SJSA1 (cell line): ENCODE measurements around the gene RNU6-9. TPM values are rescaled to one million over a fixed set of nuclear protein-coding genes. Genes with fewer than 3 reads are reported as not detected.

Experiments
- DNase-seq, 2 experiments: peaks; one replicate each; pipeline ENCODE4 v3.0.0-alpha.2; 2015 to 2020; ENCODE audit warnings: low spot score in 2 of 2, low read depth in 1 of 2
- H3K27ac ChIP-seq: fragments of 250-450 bp; sonication (Bioruptor Pico); 2 replicates; pipeline ENCODE4 v1.5.1; 2020; ENCODE audit warnings: mild to moderate bottlenecking, moderate library complexity
- H3K27me3 ChIP-seq: fragments of 250-450 bp; sonication (Bioruptor Pico); replicated peaks from 2 replicates; pipeline ENCODE4 v1.5.1; 2020; ENCODE audit warnings: mild to moderate bottlenecking, moderate library complexity
- H3K36me3 ChIP-seq: fragments of 250-450 bp; sonication (Bioruptor Pico); 2 replicates; pipeline ENCODE4 v1.5.1; 2020; ENCODE audit warnings: mild to moderate bottlenecking
- H3K4me1 ChIP-seq: fragments of 250-450 bp; sonication (Bioruptor Pico); replicated peaks from 2 replicates; pipeline ENCODE4 v1.6.1; 2021; ENCODE audit warnings: mild to moderate bottlenecking
- H3K4me3 ChIP-seq: fragments of 250-450 bp; sonication (Bioruptor Pico); 2 replicates; pipeline ENCODE4 v1.5.1; 2020; ENCODE audit warnings: mild to moderate bottlenecking
- H3K9me3 ChIP-seq: fragments of 250-450 bp; sonication (Bioruptor Pico); replicated peaks from 2 replicates; pipeline ENCODE4 v1.5.1; 2020; ENCODE audit warnings: mild to moderate bottlenecking
- total RNA-seq: library from RNA; depleted of rRNA; stranded (reverse); fragments of >200 nt; shearing (Covaris generic); gene quantifications from 2 replicates; pipeline ENCODE4 v1.2.3, GENCODE V29; 2014

The RNU6-9 gene
- total RNA-seq, 1 experiment from 2014 or later, result not detected

DNA sequence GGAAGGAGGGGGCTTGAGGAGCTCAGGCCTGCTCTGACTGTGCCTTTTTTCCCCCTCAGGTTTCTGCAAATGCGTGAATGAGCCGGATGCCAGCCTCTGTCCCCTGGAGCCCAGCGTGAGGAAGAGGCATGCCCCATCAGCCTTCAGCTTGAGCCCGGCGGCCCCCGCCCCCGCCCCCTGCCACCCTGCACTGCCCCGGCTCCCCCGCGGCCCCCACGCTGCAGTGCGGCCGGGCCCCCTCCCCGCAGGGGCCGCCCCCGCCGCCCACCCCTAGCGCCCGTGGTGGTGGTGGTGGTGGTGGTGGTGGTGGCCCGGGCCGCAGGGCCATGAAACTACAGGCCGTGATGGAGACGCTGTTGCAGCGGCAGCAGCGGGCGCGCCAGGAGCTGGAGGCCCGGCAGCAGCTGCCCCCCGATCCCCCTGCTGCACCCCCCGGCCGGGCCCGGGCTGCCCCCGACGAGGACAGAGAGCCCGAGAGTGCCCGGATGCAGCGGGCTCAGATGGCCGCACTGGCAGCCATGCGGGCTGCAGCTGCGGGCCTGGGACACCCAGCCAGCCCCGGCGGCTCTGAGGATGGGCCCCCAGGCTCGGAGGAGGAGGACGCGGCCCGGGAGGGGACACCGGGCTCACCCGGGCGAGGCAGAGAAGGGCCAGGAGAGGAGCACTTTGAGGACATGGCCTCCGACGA, 36.1 kb downstream of the RNU6-9 start:
- no peak for DNase-seq
- Histone ChIP-seq H3K4me1 (peaks cover 23% of the 10 kb centered on the region), H3K27me3 (no peaks in the 10 kb centered on the region), H3K27ac (no peak overlapping the region), H3K4me3 (no peak overlapping the region), H3K9me3 (no peaks in the 10 kb centered on the region; the same call in 1 of the 2 replicates), H3K36me3 (peaks cover 18% of the 10 kb centered on the region)

DNA sequence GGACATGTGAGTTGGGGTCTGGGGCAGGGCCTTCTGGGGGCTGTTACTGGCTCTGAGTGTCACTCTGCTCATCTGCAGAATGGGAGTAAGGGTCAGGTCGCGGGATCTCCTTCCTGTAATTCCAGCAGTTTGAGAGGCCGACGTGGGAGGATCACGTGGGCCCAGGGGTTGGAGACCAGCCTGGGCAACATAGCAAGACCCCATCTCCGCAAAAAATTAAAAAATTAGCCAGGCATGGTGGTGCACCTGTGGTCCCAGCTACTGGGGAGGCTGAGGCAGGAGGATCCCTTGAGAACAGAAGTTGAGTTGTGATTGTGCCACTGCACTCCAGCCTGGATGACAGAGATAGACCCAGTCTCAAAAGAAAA, 36.6 kb downstream of the RNU6-9 start:
- no peak for DNase-seq
- Histone ChIP-seq H3K4me3 (no peak overlapping the region), H3K27ac (no peak overlapping the region), H3K9me3 (no peaks in the 10 kb centered on the region; the same call in 1 of the 2 replicates), H3K36me3 (peaks cover 18% of the 10 kb centered on the region), H3K4me1 (peaks cover 19% of the 10 kb centered on the region), H3K27me3 (no peaks in the 10 kb centered on the region)

DNA sequence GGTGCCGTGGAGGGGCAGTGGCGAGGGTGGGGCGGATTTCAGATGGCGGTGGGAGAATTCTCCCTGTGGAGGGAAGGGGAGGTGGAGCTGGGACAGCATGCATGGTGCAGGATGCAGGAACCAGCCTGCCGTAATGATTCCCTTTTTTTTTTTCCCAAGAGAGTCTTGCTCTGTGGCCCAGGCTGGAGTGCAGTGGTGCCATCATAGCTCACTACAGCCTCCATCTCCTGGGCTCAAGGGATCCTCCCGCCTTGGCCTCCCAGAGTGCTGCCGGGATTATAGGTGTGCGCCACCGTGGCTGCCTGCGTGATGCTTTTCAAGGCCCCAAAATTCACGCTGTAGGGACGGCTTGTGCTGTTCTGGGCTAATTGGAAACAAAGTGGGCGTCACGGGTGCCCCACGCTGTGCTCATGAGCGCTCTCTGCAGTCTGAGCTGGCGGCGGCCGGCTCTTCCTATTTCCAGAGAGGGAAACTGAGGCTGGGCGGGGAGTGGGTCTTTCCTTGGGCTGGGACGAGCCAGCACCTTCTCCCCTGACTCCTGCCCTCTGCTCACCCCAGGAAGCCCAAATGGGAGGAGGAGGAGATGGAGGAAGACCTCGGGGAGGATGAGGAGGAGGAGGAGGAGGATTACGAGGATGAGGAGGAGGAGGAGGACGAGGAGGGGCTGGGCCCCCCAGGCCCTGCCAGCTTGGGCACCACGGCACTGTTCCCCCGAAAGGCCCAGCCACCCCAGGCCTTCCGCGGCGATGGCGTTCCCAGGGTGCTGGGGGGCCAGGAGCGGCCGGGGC, 38.8 kb downstream of the RNU6-9 start:
- Histone ChIP-seq H3K4me3 (no peak overlapping the region), H3K9me3 (no peaks in the 10 kb centered on the region), H3K36me3 (peaks cover 16% of the 10 kb centered on the region), H3K4me1 (peaks cover 14% of the 10 kb centered on the region), H3K27ac (no peak overlapping the region), H3K27me3 (no peaks in the 10 kb centered on the region)
- no peak for DNase-seq

DNA sequence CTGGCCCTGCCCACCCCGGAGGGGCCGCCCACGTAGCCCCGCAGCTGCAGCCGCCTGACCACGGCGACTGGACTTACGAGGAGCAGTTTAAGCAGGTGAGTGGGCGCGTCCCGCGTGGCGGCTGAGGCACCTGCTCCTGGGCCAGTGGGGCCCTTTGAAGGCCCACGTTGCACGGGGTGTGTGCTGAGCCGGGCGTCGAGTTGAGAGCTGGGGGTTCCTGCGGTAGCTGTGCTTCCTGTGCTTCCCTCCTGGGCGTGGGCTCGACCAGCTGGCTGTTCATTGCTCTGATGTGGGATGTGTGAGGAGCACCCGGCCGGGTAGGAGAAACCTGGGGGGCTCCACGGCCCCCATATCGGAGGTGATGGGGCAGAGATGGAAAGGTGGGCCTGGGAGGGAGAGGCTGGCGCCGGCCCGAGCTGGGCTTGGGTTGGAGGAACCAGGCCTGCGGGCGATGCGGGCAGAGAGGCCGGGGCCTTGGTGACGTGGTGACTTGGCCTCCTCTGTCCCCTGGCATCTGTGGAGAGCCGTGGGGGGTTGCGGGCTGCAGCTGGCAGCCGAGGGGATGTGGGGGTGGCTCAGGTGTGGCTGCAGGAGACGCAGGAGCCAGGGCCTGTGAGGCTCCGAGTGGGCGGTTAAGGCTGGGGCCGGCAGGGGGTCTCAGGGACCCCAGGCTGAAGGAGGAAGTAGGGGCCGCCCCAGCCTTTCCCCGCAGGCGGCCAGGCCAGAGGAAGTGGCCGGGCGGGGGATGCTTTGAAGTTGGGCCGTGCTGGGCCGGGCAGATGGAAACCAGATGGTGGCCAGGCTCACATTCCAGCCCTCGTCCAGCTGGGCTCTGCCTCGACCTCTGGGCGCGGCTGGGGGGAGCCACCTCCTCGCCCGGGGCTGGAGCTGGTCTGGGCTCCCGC, 39.6 kb downstream of the RNU6-9 start:
- H3K4me3 ChIP-seq, result no peak overlapping the region
- peaks cover 16% of the 10 kb centered on the region for H3K36me3 ChIP-seq

DNA sequence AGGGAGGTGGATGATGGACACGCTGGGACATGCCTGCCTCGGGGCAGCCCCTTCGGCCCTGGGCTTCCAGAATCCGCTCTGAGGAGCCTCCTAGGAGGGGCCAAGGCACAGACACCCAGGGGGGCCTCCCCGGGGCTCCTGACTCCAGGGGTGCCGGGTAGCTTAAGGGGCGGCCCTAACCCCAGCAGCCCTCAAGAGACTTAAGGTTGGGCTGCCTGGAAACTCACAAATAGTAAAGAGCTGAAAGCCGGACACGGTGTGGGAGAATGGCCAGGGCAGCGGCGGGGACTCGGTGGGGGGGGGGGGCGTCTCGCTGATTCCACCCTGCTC, 40.2 kb downstream of the RNU6-9 start:
- no peaks in the 10 kb centered on the region for H3K27me3 ChIP-seq
- H3K4me3 ChIP-seq, result no peak overlapping the region
- H3K27ac ChIP-seq, result no peak overlapping the region
- H3K36me3 ChIP-seq, result peaks cover 16% of the 10 kb centered on the region
- no peak for DNase-seq
- peaks cover 14% of the 10 kb centered on the region for H3K4me1 ChIP-seq
- no peaks in the 10 kb centered on the region for H3K9me3 ChIP-seq

More for the DNA sequence above, 39.6 kb downstream of the RNU6-9 start:
- Histone ChIP-seq H3K27me3 (no peaks in the 10 kb centered on the region), H3K9me3 (no peaks in the 10 kb centered on the region), H3K4me1 (peaks cover 14% of the 10 kb centered on the region), H3K27ac (no peak overlapping the region)
- DNase-seq, result peak in 1 of 2 experiments; percentile 37

DNA sequence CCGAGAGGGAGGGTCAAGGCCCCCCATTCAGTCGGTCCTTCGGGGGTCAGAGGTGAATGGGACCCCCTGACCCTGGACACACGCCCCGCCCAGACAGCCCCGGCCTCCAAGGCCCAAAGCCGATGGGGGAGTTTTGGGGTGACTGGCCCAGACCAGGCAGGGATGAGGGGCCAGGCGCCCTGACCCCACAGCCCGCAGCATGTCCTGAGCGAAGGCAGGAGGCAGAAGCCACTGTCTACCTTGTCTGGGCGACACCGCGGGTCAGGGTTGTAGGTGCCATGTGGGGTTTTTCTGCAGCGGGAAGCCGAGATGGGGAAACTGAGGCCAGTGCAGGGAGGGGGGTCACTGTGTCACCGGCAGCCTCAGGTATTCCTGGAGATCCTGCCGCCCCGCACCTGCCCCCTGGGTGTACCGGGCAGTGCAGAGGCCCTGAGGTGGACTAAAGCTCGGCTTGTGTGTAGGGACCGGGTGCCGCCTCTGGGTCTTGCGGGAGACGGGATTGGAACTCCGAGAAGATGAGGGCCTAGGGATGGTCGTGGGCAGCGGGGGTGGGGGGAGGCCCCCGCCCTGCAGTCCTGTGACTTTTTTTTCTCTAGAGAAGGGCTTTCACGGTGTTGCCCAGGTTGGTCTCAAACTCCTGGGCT, 41.0 kb downstream of the RNU6-9 start:
- no peak for DNase-seq
- Histone ChIP-seq H3K4me1 (peaks cover 14% of the 10 kb centered on the region), H3K27me3 (no peaks in the 10 kb centered on the region), H3K36me3 (peaks cover 17% of the 10 kb centered on the region), H3K9me3 (no peaks in the 10 kb centered on the region), H3K27ac (no peak overlapping the region), H3K4me3 (no peak overlapping the region)

DNA sequence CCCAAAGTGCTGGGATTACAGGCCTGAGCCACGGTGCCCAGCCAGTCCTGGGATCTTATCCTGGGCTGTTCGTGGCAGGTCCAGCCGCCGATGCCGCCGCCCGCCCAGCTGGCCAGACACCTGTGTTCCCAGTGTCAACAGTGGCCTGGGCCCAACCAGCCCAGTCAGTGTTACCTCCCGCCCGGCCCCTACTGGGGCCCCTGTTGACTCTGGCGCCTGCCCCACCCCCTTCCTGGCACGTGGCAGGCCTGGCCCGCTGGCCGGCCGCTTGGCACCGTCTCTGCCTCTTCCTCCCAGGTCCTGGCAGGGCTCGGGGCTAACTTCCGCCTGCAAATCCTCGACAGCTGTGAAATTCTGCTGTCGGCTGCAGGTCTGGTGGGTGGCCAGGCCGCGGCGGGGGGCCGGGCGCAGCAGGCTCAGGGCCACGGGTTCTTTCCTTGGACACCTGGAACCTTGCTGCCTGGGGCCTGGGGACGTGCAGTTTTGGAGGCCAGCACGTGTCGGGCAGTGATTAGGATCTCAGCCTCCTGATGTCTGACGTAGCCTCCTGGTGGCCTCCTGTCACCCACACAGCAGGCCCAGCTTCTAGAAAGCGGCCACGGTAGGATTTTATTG, 41.7 kb downstream of the RNU6-9 start:
- no peaks in the 10 kb centered on the region for H3K9me3 ChIP-seq
- no peaks in the 10 kb centered on the region for H3K27me3 ChIP-seq
- peaks cover 14% of the 10 kb centered on the region for H3K4me1 ChIP-seq
- peaks cover 16% of the 10 kb centered on the region for H3K36me3 ChIP-seq
- DNase-seq, result no peak
- no peak overlapping the region for H3K27ac ChIP-seq
- no peak overlapping the region for H3K4me3 ChIP-seq

DNA sequence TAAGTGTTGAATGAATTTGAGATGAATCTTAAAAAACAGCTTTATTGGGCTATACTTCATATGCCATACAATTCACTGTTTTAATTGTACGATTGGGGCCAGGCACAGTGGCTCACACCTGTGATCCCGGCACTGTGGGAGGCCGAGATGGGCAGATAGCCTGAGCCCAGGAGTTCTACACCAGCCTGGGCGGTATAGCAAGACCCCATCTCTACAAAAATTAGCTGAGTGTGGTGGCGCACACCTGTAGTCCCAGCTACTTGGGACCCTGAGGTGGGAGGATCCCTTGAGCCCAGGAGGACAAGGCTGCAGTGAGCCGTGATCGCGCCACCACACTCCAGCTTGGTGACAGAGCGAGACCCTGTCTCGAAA, 42.9 kb downstream of the RNU6-9 start:
- Histone ChIP-seq H3K36me3 (peaks cover 15% of the 10 kb centered on the region), H3K9me3 (no peaks in the 10 kb centered on the region), H3K27me3 (no peaks in the 10 kb centered on the region), H3K4me1 (peaks cover 23% of the 10 kb centered on the region), H3K27ac (no peak overlapping the region), H3K4me3 (no peak overlapping the region)
- DNase-seq, result no peak

DNA sequence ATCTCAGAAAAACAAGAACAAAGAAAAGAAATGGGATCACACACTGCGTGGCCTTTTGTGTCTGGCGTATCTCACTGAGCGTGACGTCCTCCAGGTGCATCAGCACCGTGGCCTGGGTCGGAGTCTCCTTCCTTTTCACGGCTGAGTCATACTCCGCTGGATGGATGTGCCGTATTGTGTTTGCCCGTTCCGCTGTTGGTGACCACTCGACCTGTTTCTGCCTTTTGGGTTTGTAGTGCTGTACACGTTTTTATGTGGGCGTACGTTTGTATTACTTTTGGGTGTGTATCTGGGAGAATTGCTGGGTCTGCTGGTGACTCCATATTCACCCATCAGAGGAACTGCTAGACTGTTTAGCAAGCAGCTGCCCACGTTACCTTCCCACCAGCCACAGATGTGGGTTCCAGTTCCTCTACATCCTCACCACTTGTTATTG, 44.0 kb downstream of the RNU6-9 start:
- H3K4me1 ChIP-seq, result peaks cover 29% of the 10 kb centered on the region
- peaks cover 15% of the 10 kb centered on the region for H3K36me3 ChIP-seq
- no peaks in the 10 kb centered on the region for H3K9me3 ChIP-seq
- no peak for DNase-seq
- no peak overlapping the region for H3K27ac ChIP-seq
- no peaks in the 10 kb centered on the region for H3K27me3 ChIP-seq
- H3K4me3 ChIP-seq, result no peak overlapping the region

DNA sequence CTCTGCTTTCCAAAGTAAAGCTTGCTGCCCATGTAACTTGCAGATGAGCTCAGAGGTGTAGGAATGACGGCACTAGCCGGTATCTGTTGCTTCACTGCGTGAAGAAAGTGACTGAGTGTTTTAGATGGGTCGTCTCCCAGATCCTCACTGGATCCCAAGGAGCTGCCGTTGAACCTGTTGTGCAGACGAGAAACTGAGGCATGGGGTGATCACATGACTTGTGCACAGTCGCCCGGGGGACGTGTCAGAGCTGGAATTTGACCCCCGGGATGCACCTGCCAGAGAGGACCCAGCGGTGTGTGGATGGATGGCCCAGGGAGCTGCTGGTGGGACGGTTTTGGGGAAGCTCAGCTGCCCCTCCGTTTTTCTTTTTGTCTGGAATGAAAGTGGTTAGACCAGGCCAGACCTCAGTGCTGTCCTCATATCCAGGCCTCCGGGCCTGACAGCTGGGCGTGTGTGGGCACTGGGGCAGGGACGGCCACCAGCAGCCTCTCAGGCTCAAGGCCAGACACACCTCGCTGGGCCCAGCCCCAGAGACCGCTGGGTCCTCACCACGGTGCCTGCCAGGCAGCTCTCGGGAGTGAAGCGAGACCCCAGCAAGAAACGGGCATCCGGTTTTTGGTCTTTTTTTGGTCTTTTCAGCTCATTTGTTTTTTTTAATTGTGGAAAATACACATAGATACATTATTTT, 45.1 kb downstream of the RNU6-9 start:
- H3K4me3 ChIP-seq, result no peak overlapping the region
- H3K27ac ChIP-seq, result no peak overlapping the region
- no peak for DNase-seq
- H3K27me3 ChIP-seq, result no peaks in the 10 kb centered on the region
- H3K36me3 ChIP-seq, result peaks cover 7% of the 10 kb centered on the region
- H3K9me3 ChIP-seq, result no peaks in the 10 kb centered on the region
- peaks cover 18% of the 10 kb centered on the region for H3K4me1 ChIP-seq

DNA sequence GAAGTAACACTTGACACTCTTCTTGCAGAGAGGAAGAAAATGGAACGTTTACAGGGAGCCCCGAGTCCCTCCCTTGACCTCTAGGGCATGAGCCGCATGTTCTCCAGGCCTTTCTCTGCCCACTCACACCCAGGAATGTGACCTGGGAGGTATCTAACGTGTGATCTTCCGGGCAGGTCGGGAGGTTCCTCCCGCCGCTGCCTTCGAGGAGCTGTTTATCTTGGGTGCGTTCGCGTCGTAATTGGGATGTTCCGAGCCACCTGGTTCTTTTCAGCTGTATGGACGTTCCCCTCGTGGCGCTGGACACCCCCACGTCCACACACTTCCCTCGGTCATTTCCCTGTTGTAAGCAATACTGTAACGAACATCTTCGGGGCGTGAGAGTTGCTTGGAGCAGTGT, 46.2 kb downstream of the RNU6-9 start:
- H3K9me3 ChIP-seq, result no peaks in the 10 kb centered on the region
- H3K4me3 ChIP-seq, result no peak overlapping the region
- peaks cover 3% of the 10 kb centered on the region; the same call in 1 of the 2 replicates for H3K36me3 ChIP-seq
- DNase-seq, result no peak
- H3K27ac ChIP-seq, result no peak overlapping the region
- H3K4me1 ChIP-seq, result peaks cover 15% of the 10 kb centered on the region
- H3K27me3 ChIP-seq, result no peaks in the 10 kb centered on the region

DNA sequence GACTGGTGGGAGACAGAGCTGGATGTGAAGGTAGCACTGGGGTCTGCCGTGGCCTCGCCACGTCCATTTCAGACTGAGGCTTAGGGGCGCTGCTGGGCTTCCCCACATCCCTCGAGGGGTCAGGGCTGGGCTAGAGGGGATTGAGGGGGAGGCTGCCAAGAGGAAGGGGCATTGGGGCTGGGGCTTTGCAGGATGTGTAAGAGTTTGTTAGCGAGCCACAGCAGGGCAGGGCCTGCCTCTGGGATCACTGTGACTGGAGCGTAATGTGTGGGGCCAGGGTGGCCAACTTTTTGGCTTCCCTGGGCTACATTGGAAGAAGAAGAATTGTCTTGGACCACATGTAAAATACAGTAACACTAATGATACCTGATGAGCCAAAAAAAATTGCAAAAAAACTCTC, 46.6 kb downstream of the RNU6-9 start:
- H3K4me1 ChIP-seq, result peaks cover 15% of the 10 kb centered on the region
- H3K27ac ChIP-seq, result no peak overlapping the region
- no peaks in the 10 kb centered on the region for H3K9me3 ChIP-seq
- H3K36me3 ChIP-seq, result peaks cover 3% of the 10 kb centered on the region; the same call in 1 of the 2 replicates
- no peak overlapping the region for H3K4me3 ChIP-seq
- no peak for DNase-seq
- H3K27me3 ChIP-seq, result no peaks in the 10 kb centered on the region
